CD4-positive, alpha-beta T cell treated with Interleukin-15 for 1 hour (primary cell): ENCODE measurements around the gene ATG2B.
"Not testable (repeated sequence)": the region's sequence is repeated elsewhere in the genome, so short reads cannot be mapped to it uniquely, and the experiment has no call there.

Experiments used
- DNase-seq: peaks from one replicate; pipeline ENCODE4 v3.0.0-alpha.2; 2020

The ATG2B gene

DNA sequence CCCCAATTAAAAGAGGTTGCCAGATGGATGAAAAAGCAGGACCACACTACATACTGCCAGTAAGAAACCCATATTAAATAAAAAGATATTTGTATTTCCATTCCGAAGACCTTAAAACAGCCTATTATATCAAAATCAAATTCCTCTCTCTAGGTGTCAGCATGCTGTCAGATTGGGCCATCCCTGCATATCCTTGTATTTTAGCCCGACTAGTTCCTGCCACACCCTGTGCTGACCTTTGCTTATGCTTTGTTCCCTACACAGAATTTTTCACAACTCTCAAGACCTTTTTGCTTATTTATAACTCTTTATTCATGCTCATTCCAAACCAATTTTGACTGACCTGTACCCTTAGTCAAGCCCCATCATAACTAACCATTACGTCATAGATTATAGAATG is 13.0 kb upstream of the ATG2B start:
- DNase-seq = no peak

DNA sequence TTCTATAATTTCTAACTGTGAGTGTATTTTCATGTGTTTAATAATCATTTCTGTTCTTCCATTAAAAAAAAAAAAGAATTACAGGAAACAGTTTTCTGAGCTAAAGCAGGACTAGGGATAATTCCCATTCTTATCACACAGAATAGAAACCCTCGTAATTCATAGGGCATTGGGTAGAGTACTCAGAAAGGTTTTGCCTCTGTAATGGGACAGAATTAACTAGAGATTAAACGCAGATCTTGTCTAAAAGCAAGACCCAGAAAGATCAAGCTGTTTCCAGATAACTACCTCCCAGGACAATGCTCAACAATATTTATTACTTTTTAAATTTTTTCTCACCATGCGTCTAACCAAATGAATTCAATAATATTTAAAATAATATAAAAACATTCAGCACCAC is 10.4 kb upstream of the ATG2B start:
- DNase-seq = no peak

DNA sequence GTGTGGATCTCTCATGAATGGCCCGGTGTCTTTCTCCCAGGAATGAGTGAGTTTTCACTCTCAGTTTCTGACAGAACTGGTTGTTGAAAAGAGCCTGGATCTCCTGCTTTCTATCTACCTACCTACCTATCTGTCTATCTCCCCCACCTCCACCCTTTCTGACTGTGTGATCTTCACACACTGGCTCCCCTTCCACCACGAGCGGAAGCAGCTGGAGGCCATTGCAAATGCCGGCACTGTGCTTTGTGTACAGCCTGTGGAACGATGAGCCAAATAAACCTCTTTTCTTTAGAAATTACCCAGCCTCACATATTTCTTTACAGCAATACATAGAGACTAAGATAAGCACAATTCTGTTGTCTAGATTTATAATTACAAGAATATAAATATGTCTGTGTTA is 7.4 kb upstream of the ATG2B start:
- DNase-seq = no peak

DNA sequence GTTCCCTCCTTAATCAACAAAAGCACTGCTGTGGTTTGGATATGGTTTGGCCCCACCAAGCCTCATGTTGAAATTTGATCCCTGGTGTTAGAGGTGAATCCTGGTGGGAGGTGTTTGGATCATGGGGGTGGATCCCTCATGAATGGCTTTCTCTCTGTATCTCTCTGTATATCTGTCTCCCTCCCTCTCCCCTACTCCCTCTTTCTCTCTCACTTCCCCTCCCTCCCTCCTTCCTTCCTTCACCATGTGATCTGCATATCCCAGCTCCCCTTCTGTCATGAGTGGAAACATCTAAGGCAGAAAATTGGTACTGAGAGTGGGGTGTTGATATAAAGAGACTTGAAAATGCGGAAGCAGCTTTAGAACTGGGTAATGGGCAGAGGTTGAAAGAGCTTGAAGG is 5.4 kb upstream of the ATG2B start:
- no peak for DNase-seq

DNA sequence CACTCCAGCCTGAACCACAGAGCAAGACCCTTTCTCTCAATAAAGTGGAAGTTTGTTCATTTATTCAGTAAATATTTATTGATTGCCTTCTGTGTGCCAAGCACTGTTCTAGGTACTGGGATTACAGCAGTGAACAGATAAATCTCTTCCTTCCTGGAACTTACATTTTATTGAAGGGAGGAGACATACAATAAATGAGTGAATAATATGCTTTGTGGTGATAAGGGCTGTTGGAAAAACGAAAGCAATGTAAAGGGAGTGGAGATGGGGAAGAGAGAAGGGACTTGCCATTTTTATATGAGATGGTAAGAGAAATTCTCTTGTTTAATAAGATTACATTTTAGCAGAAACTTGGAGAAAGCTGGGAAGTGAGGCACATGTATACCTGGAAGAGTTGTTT is 1.8 kb upstream of the ATG2B start:
- no peak for DNase-seq

DNA sequence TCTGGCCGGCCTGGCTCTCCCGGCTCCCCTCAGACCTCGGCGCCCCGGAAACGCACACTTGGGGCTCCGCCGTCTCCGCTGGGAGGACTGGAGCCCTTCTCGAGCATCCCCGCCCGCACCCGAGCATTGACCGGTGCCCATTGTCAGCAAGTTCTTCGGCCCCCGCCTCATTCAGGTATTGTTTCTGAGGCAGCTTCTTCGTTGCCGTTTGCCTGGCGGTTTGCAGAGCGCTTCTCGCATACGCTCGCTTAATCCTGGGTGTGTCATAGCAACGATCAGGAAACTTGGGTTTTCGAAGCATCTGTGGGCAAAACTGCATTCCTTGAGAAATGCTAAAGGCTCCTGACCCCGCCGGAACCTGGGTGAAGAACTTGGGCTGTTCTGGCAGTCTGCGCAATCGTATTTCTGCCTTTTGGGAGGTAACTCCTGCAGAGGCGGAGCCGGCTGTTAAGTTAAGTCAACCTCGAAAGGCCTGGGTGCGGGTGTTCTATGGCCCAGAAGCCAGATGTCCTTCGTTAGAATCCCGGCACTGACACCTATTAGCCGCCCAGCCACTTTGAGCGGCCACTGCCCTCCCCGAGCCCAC is 703 bp upstream of the ATG2B start:
- no peak for DNase-seq

DNA sequence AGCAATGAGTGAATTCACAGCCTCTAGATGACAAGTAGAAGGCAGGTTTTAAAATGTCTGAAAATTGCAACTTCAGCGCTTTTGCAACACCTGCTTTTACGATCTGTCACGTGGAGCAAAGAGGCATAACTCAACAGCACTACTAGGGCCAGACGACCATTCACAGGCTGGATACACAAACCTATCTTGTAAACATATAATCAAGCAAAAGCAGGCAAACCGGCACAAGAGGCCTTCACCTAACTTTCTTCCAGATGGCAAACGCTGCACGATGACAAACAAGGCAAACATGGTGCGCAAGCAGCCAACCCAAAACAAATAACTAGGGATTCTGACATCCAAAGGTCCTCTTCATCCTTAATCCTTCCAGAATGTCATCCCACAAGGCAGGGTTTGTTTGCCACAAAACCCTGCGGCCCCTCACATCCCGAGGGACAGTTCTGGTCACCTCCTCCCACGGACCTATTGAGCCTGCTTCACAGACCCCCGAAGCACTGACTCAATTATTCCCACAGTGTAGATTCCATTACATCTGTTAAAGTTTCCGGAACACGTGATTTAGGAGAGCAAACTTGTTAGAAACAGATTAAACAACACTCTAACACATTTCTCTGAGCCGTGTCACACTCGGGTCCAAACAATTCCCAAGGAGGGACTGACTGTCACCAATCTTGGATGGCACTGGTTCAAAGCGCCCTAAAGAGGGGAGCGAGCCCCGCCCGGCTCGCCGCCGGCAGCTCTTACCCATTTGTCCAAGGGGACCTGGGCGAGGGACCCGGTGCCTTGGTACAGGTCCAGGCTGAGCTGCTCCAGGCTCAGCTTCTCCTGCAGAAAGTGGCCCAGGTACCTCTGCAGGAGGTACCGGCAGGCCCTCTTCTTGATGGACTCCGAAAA is 823 bp downstream of the ATG2B start:
- DNase-seq = peak; percentile 54

DNA sequence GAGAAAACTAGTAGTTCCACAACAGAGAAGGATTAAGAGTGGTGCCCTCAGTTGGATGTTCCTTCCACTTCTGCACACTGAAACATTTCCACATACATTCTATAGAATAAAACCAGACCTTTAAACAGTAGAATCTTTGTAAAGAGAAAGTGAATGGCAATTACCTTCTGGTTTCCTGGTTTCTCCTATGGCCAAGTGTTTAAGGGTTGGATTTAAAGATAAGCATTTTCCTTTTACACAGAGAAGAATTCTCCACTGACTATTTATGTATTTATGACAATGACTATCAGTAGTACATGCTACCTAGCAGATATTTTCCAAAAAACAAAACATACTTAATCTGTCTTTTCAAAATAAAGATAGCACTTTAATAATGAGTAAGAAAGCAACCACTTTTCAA is 3.2 kb downstream of the ATG2B start:
- DNase-seq = no peak

GRCh38 chr14:96357216-96357615 is 5.9 kb downstream of the ATG2B start:
- DNase-seq = no peak

GRCh38 chr14:96354246-96354645 is 8.9 kb downstream of the ATG2B start:
- DNase-seq = no peak

- no peak for DNase-seq
Measured at GRCh38 chr14:96352708-96353107, 10.4 kb downstream of the ATG2B start.

DNA sequence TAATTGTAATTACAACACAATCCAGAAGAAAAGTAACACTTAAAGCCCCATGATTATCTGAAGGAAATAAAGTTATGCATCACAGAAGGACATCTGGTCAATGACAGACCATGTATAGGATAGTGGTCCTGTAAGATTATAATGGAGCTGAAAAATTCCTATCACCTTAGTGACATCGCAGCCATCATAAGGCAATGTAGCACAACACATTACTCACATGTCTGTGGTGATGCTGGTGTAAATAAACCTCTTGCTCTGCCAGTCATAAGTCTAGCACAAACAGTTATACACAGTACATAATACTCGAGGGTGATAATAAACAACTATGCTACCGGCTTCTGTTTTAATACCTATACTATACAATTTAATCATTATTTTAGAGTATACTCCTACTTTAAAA is 11.2 kb downstream of the ATG2B start:
- no peak for DNase-seq

- no peak for DNase-seq
Measured at GRCh38 chr14:96349286-96350075, 13.7 kb downstream of the ATG2B start.

DNA sequence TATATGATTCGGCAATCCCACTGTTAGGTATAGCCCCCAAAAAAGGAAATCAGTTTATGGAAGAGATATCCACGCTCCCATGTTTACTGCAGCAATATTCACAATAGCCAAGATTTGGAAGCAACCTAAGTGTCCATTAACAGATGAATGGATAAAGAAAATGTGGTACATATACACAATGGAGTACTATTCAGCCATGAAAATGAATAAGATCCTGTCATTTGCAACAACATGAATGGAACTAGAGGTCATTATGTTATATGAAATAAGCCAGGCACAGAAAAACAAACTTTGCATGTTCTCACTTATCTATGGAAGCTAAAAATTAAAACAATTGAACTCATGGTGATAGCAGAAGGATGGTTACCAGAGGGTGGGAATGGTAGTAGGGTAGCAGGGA is 15.2 kb downstream of the ATG2B start:
- not testable (repeated sequence) for DNase-seq

- no peak for DNase-seq
Measured at GRCh38 chr14:96345669-96346068, 17.5 kb downstream of the ATG2B start.

GRCh38 chr14:96341323-96341722 is 21.8 kb downstream of the ATG2B start:
- no peak for DNase-seq

- DNase-seq = no peak
Measured at GRCh38 chr14:96338551-96338950, 24.6 kb downstream of the ATG2B start.

GRCh38 chr14:96324219-96324618 is 38.9 kb downstream of the ATG2B start:
- no peak for DNase-seq

GRCh38 chr14:96320605-96321004 is 42.5 kb downstream of the ATG2B start:
- DNase-seq = no peak

DNA sequence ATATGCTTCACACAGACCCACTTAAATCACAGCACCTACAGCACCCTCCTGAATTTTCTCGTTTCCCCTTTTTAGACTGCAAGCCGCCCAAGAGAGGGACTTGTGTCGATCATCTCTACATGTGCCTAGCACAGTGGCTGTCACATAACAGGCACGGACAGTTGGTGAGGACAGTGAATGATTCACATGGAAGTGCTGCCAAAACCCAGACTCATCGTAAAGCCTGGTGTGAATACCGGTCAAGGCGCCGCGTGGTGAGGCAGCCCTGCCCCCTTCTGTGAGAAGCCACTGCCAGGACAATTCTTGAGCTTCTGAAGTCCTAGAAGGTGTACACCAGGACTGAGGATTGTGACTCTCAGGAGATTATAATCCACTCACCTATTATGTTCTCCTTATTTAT is 44.3 kb downstream of the ATG2B start:
- no peak for DNase-seq

GRCh38 chr14:96316087-96316486 is 47.1 kb downstream of the ATG2B start:
- DNase-seq = no peak

GRCh38 chr14:96310906-96311305 is 52.2 kb downstream of the ATG2B start:
- no peak for DNase-seq

GRCh38 chr14:96309896-96310330 is 53.2 kb downstream of the ATG2B start:
- DNase-seq = no peak
